Effector CD8-positive, alpha-beta T cell (primary cell): Measurements from ENCODE around the gene VSIR.

Experiments used
- DNase-seq: peaks from one replicate; lab custom pipeline; 2025; lab: John Stamatoyannopoulos, UW

Gene VSIR

DNA sequence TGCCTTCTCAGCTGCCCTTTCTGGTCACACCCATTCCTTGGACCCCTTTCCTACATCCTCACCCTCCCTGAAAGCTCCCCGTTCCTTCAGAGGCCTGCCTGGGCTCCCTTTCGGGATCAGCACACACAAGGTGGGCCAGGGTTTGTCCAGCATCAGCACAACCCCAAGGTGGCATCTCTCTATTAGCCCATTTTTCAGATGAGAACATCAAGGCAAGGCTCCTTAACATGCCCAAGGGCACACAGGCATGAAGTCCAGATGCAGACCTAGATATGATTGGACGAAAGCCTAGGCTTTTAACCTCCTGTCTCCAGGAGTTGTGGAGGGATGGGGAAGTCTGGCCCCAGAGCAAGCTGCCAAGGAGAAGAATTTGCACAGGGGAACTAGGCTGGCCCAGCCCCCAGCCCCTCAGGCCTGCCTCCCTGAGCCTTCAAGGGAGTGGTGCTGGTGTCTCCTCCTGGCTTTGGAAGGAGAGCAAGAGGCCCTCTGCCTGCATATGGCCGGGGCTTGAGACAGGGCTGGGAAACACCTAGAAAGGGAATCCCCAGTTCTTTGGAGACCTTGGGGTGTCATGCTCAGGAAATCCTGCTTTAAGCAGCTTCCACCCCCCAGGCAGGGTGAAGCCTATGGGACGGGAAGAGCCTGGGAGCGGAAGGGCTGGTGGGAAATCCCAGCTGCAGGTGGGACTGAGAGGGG lies 9.0 kb upstream of the VSIR start:
- no peak for DNase-seq

DNA sequence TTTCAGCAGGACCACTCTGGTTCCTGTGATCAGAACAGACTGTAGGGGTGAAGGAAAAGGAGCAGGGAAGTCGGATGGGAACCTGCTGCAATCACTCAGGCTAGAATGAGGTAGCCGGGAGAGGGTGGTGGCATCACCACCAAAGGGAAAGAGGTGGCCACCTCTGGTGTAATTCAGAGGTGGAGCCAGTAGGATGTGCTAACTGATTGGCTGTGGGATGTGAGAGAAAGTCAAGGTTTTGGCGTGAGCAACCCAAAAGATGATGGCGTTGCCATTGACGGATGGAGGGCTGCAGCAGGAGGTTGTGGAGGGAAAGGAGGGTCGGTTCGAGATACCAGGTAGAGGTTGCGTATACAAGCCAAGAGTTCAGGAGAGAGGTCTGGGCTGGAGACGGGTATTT lies 7.4 kb upstream of the VSIR start:
- no peak for DNase-seq

DNA sequence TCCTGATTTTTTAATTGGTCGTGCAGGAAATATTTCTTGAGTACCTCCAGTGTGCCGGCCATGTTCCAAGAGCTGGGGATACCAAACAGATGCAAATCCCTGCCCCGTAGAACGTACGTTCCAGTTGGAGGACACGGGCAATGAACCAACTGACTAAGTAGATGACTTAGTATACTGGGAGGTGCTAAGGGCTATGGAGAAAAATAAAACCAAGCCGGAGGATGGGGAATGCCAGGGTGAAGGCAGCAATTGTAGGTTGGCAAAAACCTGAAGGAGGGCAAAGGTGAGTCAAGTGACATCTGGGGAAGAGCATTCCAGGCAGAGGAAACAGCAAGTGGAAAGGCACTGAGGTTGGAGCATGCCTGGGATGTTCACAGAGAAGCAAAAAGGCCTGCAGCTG lies 6.8 kb upstream of the VSIR start:
- DNase-seq = no peak

DNA sequence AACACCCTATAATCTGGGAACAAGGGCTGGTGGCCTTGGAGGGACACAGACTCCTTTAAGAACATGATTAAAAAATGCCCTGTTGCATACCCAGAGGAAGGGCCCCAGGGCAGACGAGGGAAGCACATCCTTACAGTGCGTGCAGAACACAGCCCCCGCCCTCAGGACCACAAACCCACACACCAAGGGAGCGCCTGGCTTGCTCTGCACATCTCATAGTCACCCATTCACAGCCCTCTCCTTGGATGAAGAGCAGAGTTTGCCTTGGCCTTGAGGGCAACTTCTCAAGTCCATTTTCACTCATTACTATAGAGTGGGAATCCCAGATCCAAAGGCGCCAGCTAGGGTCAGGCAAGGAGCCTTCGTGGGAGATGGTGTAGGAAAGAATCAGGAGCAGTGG lies 6.3 kb upstream of the VSIR start:
- no peak for DNase-seq

DNA sequence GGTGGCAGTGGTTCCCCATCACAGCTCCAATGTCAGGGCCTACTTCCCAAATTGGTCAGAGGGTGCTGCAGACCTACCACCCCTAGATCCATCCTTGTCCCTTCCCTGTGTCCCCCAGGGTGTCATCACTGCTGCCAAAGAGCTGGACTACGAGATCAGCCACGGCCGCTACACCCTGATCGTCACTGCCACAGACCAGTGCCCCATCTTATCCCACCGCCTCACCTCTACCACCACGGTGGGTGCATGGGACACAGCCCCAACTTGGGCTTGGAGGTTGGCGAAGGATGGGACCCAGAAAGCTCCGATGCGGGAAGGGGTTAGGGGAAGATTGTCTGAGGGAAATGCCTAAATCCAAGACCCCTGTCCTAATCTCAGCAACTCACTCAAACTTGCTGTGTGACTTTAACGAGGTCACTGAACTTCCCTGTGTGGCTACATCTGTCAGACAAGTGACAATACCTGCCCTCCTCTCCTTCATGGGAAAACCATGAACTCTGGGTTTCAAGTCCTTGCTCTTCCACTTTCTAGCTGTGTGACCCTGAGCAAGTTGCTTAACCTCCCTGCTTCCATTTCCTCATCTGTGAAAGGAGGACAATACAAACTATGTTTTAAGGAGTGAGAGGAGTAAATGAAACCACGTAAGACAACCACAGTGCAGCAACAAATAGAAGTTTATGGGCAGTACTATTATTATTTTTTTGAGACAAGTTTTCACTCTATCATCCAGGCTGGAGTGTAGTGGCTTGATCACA lies 4.9 kb upstream of the VSIR start:
- DNase-seq = no peak

DNA sequence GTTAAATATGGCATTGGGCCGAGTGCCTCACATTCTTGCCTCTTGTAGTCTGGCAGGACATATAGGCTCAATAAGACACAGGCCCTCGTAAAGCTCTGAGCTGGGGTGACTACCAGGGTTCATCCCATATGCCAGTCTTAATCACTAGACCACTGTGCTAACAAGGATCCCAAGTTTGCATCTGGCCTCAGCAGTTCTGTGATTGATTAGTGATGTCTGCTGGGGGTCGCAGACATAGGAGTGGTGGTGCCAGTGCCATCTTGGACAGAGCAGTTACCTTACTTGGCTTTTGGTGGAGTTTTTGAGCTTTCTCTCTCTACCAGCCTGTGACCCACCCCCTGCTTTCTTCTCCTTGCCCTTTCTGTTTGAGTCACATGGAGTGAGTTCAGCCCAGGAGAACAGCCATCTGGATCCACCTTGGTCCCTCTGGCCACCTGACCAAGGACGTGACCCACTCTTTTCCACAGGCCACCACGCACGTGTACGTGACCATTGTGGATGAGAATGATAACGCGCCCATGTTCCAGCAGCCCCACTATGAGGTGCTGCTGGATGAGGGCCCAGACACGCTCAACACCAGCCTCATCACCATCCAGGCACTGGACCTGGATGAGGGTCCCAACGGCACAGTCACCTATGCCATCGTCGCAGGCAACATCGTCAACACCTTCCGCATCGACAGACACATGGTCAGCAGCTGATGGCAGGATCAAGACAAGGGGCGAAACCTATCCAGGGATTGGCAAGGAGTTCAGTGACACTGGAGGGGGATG lies 4.1 kb upstream of the VSIR start:
- no peak for DNase-seq

DNA sequence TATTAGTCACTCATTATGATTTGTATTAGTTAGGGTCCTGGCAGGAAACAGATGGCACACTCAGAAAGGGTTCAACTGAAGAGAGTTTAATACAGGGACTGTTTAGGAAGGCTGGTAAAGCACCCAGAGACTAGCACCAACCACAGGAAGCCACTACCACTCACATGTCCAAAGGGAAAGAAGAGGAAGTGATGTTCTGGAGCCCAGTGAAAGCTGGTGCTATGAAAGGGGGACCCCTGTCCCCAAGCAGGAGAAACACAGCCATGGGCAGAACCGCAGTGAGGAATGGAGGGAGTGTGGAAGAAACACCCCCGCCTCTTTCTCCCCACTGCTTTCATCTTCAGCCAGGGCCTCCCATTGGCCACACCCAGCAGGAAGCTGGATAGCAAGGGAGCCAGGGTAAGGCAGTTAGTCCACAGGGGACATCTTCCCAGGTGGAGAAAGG lies 3.2 kb upstream of the VSIR start:
- DNase-seq = no peak

DNA sequence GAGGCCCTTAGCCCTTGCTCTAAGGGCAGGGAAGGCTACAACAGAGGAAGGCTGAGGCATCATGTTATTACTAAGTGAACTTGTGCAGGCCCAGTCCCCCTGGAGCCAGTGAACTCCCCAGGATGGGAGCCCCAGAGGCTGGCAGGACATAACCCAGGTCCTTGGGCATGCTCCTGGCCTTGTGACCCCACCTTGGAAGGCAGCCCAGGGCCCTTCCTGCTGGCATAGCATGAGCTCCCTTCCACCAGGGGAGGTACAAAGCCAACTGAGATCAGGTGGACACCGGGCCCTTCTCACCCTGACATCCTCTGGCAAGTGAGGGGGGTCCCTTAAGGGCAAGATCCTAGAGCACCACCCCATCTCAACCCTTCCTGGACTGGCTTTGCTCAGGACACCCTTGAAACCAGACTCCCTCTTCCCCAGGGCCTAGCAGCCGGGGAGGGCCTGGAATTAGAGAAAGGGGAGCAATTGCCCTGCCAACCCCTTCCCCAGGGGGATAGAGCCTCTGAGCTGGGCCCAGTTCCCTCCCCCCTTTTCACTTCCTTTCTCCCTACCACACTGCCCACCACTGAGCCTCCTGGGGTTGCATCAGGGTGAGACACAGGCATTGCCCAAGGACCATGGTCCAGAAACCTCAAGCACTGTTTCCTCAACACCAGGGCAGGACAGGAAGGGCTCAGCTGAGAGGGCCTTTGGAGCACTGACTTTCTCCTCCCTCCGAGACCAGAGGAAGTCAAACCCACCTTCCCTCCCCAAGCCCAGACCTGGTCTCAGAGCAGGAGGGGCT lies 1.8 kb upstream of the VSIR start:
- DNase-seq = no peak

DNA sequence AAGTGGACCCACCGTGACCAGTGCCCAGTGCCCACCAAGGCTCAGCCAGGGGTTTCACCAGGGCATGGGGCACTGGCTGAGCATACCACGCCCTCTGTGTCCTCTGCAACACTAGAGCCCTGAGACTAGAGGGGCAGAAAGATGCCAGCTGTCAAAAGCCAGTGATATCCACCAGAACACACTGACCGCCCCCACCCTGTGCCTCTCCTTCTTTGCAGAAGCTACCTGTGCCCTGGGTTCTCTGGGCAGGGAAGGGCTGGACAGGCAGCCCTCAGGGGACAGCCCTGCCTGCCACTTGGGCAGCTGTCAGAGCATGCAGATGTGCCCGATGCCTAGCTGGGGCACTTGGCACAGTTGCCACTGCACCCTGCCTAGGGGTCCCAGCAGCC lies 494 bp downstream of the VSIR start:
- no peak for DNase-seq

DNA sequence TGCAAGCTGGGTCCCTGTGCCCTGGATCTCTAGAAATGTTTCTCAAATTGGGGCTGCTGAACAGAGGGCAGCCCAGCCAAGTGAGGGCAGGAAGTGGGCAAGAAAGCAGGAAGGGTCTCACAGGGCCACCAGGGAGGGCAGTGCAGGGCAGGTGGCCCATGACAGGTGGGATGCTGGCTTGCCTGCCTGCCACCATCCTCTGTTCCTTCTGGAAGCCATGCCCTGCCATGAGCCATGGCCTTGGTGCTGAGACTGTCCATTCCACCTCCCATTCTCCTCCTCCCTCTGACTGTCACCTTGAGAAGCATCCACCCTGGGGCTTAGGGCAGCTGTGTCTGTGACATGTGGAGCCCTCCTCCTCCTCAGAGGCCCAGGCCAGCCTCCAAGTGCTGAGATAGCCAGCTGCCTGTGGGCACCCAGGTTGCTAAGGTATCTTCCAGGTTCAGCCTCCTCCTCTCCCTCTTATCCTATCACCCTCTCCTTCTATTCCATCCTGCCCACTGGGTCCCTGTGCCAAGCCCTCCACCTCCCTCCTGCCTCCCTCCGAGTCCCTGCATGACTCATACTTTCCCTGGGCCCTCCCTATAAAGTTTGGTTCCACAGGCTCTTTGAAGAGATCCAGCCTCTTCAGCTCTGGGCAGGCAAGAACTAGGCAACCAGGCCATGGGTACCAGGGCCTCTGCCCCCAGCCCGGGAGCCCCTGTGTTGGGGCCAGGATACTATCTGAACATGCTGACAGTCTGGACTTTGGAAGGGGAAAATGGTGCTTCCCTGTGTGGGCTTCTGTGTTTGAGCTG lies 1.3 kb downstream of the VSIR start:
- peak; percentile 27 for DNase-seq

DNA sequence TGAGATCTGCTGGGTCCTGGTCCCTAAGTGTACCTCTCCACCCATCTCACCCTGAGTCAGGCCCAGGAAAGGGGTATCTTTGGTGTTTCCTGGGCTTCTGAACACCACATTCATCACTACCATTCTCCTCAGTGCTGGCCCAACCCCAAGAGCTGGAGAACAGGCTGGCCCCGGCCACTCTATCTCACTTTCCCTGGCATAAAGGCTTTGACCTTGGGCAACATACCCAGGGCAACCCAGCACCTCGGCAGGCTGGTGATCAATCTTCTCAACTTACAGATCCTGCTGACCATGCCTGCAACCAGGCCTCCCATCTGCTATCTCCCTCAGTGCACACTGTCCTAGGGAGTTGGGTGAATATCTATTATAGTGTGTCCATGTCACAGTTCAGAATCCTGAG lies 2.1 kb downstream of the VSIR start:
- no peak for DNase-seq

DNA sequence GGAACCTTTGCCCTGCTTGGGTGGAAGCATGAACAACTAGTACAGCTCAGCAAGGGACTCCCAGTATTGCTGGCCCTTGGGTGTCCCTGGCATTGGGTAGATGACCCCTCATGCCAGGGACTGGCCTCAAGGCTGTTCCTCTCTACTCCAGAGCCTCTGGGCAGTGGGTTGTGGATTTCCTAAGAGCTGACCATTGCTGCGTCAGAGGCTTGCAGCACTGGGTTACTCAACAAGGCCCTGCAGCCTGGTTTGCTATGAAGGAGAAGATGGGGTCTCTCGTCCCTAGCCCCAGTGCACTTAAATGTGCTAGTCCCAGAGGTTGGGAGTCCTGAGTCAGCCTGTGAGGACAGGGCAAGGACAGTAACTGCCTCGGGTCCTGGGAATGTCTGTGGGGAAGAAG lies 2.5 kb downstream of the VSIR start:
- DNase-seq = no peak

DNA sequence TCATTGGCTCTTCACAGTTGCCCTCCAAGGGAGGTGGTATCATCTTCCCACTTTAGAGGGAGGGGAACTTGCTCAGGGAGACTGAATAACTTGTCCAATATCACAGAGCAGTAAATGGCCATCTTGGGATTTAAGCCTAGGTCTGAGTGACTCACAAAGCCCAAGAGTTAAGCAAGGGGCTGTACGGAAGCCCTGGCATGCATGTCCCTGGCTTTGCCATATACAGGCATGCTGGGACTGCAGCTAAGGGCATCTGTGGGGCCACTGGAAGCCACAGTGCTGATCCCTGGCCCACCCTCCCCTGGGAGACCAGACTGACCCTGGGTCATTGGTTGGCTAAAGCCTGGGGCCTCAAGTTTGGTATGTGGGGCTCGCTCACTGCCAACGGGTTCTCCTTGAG lies 3.1 kb downstream of the VSIR start:
- DNase-seq = no peak

DNA sequence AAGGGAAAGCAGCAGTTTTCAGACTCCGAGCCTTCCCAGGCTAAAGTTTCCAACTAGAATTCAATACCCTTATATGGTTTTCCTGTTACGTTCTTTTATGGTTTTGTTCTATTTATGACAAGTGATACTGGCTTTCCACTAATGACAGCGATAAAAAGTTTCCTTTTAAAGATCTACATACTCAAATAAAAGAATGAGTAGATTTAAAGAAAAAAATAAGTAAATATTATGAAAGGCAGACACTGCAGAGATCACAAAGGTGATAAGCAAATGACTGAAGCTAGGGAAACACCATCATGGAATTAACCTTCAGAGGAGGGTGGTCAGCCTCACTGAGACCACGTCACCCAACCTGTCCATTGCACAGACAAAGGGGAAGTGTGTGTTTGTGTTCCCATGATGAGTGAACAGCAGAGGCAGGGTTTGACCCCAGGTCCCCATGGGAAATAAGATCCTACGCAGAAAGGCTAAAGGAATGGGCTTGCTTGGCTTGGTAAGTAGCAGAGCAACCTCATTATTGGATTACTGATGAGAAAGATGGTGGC lies 4.0 kb downstream of the VSIR start:
- DNase-seq = no peak

DNA sequence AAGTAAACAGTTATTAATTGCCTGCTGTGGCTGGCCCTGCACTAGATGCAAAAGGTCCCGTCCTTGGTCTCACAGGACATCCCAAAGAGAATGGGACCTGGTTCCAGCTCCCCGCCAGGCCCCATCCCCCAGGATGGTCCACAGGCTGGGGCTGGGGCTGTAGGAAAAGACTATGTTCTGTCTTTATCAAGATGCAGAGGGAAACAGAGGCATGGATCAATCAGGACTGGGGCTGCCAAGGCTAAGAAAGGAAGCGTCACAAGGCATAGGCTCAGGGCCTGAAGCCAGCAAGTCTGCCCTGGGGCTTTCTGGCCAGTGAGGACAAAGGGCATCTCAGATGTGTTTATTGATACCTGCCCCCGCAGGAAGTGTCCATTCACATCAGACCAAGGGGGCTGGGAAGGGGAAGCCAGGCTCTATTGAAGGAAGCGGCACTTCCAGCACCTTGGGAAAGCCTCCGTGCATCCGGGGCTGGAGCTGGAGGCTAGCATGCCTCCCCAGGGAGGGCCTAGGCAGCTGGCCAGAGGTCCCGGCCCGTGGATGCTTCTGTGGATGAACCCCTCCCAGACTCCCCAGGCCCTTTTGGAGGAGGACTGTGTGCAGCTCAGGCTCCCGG lies 5.8 kb downstream of the VSIR start:
- no peak for DNase-seq

DNA sequence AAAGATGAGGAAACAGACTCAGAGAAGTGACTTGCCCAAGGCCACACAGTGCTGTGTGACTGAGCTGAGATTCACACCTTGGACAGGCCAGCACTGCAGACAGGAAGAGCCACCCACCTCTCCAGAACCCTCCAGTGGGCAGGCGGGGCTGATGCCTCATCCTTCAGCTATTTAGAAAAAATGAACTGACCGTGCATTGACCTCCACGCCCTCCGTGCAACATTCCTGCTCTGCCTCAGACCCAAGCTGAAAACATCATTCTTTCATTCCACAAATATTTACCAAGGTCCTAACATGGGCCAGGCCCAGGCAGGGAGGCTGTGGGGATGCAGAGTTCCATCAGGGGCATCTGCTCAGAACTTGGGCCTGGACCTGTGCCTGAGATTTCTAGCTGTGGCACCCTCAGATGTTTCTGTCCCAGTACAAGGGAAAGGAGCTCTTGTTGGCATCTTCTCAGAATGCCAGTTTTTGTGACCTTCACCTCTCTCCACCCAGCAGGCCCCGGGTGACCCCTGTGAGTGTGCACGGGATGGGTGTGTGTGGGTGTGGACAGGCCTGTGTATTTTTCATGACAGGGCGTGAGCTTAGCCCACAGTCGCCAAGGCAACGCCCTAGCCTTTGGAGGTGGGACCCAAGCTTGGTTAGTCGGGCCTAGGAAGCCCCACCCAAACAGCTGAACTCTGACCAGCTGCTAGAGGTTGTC lies 6.5 kb downstream of the VSIR start:
- DNase-seq = no peak

DNA sequence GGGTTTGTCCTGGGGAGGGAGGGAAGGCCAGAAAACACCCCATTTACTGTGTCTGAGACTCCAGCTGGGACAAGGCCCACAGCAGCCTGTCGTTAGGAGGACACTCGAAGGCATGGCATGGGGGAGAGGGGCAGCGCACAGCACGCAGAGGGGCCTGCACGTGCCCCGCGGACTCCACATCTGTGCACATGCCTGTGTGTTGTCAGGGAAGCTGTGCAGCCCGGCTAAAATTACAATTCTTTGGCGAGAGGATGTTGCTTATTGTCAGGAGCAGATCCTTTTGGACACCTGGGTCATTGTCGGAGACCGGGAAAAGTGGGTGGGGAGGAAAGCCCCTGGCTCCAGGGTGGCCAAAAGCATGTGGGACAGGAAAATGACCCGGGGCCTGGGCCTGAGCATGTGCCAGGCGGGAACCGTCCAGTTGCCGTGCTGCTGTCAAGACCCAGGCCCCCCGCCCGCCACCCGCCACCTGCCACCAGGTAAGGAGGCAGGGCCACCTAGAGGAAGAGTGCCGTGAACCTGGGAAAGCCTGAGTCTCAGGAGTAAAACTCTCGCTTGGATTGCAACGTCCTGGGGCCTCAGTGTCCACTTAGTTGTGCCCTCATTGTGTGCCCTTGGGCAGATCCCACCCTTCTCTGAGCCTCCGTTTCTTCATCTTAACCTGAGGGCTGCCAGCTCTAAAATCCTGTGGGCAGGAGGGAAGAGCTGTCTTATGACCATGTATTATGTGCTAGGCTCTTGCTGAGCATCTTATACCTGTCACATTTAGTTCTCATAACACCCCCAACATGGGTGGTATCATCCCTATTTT lies 7.2 kb downstream of the VSIR start:
- no peak for DNase-seq

DNA sequence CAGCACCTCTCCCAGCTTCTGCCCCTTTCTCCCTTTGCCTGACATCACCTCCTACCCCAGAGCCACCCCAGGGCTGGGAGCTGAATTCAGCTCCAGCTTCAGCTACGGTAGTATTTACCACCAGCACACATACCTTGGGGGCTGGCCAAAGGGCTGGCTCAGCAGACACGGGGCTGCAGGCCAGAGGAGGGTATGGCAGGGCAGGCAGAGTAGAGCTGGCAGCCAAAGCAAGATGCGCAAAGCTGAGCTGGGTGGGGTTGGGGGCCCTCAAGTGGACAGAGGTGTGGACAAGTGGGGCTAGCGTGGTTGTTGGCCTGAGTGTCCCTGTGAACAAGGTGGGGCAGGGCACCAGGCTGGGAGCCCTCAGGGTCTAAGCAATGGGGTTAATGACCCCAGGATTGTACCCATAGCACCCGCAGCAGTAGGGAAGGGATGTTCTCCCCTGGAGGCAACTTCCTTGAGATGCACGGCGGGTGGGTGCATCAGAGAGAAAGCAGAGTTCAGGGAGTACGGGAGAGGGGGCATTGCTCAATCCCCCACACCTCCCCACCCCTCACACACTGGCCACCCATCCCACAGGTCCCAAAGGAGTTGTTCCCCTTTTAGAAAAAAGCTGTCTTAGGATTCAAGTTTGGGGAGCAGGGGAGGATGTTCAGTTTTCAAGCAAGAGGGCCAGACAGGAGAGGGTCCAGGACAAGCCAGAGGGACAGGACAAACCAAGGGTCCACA lies 8.0 kb downstream of the VSIR start:
- DNase-seq = no peak
